IPS-11a (cell line): ENCODE results near the gene RAG2.

Experiments used
- H3K4me3 ChIP-seq: one replicate; pipeline ENCODE4 v1.5.1; 2013; ENCODE audit warnings: low read depth, low read length, control low read depth

RAG2 gene

DNA sequence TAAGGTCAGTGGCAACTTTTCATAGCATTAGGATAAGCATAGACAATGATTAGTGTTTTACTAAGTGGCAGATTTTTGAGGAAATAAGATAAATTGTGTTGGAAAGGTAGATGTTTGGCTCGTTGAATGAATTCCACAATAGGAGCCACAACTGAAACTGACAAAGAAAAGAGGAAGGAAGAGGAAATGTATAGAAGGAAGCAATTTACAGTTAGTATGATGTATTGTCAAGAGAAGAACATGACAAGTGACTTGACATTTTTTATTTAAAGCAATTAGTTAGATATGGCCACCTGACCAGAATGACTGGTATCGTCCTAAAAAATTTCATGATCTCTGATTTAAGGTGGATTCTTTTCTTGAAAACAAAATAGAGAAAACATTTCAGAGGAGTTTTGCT is 3.1 kb upstream of the RAG2 start:
- H3K4me3 ChIP-seq = no peak overlapping the region

DNA sequence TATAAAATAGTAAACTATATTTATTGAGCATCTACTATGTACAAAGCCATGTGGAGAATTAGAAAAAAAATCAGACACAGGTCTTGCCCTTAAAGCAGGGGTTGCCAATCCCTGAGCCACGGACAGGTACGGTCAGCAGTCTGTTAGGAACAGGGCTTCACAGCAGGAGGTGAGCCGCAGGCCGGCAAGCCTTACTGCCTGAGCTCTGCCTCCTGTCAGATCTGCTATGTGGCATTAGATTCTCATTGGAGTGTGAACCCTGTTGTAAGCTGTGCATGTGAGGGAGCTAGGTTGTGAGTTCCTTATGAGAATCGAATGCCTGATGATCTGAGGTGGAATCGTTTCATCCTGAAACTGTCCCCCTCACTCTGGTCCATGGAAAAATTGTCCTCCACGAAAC is 2.1 kb upstream of the RAG2 start:
- no peak overlapping the region for H3K4me3 ChIP-seq

DNA sequence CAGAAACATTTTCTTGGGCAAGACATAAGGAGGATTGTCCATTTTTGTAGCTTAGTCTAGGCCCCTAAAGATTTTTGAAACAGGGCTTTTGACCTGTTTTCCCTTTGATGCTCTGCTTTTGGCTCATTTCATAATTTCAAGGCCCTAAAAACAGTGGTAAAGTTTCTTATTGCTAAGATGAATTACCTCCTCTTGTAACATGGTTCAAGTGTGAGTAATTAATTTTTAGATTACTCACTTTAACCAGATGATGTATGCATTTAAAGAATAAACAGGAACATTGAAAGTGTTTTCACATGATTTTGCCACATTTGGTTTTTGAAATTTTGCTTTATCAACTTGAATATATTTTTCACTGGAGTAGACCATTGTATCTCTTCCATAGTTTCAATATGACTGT is 1.2 kb downstream of the RAG2 start:
- H3K4me3 ChIP-seq = no peak overlapping the region

DNA sequence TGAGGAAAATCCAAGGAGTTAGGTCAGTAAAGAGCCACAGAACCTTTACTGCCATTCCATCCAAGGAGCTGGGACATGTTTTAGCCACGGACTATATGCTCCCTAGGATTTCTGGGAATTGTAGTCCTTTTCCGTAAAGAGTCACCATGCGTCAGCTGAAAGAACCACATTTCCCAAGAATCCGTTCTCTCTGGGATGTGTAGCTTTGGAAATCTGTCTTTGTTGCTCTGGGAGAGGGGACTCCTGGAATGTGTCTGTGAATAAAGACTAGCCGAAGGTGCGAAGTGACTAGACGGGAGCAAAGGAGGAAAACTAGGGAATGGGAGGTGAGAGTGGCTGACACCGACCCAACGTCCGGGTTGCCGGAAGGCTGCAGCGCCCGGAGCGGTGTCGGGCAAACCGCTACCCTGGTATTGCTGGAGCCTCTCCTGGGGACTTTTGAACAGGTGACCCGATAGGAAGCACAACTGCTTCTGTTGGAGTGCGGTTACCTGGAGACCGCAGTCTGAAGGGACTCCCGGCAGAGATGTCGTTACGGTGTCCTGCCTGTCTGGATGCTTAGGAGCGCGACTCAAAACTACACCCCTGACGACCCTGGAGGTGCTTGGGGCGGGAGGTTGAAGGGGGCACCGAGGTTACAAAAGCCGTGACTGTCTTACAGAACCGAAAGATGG is 3.6 kb downstream of the RAG2 start, which contains the start of gene IFTAP:
IFTAP (plus strand) TSS at position 187 of the 674 bp plus-strand sequence. CDS start 15,602 bp downstream, outside the sequence.
- H3K4me3 ChIP-seq = peak within 1 kb of the TSS; percentile 86

DNA sequence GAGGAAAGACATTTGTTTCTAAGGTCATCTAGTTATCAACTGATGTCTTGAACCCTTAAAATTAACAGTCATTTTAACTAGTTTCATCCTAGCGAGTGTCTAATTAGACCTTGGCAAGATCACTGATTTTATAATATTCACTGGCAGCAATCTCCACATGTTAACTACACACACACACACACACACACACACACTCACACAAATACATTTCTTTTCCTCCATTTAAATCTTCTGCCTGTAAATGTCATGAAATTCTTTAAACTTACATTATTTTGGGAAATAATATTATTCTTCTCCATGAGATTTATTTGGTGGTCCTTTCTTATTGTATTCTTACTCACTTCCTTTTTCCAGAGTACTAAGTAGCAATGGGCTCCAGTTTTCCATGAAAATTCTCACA is 6.6 kb downstream of the RAG2 start:
- no peak overlapping the region for H3K4me3 ChIP-seq

DNA sequence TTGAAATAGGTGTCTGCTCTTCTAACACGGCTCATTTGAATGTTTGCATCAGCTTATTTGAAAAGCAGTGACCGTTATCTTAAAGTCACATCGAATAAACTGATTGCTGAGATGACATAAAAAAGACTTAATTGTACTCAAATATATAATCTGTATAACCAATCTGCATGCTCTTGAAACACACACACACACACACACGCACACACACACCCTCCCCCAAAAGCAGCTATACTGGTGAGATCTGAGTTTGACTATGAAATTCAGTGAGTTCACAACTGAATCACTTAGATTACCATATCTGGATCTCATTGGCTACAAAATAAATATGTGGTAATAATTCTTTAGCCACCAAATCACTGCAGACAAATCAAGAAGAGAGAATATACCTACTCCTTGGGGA is 7.5 kb downstream of the RAG2 start:
- no peak overlapping the region for H3K4me3 ChIP-seq

DNA sequence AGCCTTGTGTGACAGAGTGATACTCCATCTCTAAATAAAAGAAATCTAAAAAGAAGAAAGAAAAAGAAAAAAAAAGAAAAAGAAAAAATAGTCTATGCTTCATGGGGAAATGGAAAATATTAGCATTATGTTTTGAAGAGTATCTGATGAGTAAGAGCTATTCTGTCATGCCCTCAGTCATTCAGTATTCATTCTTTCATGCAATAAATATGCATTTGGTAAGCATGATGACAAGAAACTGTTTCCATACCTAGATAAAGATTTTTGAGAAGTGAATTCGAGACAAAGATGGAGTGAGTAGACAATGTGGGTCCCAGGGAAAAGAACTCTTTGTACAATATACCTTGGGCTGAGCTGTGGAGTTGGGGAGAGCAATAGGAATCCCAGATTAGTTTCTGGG is 9.9 kb downstream of the RAG2 start:
- H3K4me3 ChIP-seq = no peak overlapping the region

DNA sequence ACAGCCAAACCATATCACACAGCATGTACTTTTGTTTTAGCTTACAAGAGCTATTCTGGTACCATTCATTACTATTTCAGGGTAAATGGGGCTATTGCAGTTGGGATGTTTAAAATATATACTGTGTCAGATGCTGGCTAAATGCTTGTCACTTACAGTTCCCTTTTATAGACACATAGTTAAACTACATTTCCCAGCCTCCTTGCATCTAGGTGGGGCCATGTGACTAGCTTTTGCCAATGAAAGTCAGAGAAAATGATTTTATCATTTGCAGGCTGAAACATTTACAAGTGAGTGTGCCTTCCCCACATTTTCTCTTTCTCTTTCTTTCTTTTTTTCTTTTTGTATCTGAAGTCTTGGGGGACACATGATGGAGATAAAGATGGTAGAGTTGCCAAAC is 11.5 kb downstream of the RAG2 start:
- H3K4me3 ChIP-seq = no peak overlapping the region

DNA sequence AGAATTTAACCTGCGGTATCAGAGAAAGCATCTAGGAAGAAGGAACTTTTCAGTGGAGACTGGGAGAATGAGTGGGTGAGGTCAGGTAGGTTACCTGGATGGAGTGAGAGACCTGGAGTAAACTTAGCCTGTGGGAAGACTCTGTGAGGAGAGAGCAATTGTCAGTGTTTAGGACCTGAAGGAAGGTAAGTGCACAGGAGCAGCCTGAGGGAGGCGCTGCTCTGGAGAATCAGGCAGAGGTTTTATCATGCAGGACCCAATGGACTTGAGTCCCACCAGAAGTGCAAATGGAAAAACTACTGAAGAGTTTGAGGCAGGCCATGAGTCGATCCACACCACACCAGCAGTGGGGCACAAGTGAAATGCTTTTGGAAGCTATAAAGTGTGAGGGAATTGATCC is 14.4 kb downstream of the RAG2 start:
- no peak overlapping the region for H3K4me3 ChIP-seq

DNA sequence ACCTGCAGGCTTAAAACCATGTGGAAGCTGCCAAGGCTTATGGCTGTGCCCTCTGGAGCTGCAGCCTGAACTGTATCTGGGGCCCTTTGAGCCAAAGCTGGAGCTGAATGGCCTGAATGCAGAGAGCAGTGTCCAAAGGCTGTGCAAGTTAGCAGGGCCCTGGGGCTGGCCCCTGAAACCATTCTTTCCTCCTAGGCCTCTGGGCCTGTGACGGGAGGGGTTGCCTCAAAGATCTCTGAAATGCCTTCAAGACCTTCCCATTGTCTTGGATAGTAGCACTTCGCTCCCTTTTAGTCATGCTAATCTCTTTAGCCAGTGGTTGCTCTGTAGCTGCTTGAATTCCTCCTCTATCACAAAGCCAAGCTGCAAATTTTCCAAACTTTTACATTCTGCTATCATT is 16.5 kb downstream of the RAG2 start:
- no peak overlapping the region for H3K4me3 ChIP-seq

DNA sequence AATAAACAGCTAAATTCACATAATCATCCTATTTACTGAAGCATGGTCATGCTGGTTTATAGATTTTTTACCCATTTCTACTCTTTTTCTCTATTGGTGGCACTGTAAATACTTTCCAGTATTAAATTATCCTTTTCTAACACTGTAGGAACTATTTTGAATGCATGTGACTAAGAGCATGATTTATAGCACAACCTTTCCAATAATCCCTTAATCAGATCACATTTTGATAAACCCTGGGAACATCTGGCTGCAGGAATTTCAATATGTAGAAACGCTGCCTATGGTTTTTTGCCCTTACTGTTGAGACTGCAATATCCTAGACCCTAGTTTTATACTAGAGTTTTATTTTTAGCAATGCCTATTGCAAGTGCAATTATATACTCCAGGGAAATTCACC is 19.6 kb downstream of the RAG2 start:
- no peak overlapping the region for H3K4me3 ChIP-seq

DNA sequence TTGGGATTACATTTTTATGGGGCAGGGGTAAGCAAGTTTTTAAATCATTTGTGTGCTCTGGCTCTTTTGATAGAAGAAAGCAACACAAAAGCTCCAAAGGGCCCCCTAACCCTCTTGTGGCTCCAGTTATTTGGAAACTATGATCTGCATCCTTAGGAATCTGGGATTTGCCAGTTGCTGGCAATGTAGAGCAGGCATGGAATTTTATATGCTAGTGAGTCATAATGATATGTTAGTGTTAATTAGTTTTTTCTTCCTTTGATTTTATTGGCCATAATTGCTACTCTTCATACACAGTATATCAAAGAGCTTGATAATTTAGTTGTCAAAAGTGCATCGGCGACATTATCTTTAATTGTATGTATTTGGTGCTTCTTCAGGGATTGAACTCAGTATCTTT is 20.2 kb downstream of the RAG2 start:
- no peak overlapping the region for H3K4me3 ChIP-seq

DNA sequence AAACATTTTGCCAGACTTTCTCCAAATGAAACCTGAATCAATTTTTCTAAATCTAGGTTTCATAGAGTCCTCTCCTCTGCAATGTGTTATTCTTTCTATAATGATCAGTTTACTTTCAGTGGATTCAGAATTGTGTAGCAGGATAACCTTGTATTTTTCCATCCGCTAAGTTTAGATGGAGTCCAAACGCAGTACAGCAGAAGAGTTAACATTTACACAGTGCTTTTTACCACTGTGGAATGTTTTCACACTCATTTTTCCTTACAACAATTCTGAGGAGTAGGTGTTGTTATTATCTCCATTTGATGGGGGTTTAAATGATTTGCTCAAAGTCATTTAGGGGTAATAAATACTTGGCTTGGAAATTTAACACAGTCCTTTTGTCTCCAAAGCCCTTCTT is 20.7 kb downstream of the RAG2 start:
- H3K4me3 ChIP-seq = no peak overlapping the region

DNA sequence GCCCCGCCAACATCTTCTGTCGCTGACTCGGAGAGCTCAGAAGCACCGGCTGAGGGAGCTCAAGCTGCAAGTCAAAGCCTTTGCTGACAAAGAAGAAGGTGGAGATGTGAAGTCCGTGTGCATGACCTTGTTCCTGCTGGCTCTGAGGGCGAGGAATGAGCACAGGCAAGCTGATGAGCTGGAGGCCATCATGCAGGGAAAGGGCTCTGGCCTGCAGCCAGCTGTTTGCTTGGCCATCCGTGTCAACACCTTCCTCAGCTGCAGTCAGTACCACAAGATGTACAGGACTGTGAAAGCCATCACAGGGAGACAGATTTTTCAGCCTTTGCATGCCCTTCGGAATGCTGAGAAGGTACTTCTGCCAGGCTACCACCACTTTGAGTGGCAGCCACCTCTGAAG is 23.6 kb downstream of the RAG2 start:
- no peak overlapping the region for H3K4me3 ChIP-seq

DNA sequence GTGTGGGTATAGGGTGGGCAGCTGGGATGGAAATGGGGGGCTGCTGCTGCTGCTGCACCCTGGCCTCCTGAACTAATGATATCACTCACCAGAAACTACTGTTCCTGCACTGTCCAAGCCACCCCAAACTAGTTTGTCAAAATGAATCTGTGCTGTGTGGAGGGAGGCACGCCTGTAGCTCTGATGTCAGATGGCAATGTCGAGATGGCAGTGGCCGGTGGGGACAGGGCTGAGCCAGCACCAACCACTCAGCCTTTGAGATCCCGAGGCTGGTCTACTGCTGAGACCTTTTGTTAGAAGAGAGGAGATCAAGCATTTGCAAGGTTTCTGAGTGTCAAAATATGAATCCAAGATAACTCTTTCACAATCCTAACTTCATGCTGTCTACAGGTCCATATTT is 28.9 kb downstream of the RAG2 start:
- no peak overlapping the region for H3K4me3 ChIP-seq

DNA sequence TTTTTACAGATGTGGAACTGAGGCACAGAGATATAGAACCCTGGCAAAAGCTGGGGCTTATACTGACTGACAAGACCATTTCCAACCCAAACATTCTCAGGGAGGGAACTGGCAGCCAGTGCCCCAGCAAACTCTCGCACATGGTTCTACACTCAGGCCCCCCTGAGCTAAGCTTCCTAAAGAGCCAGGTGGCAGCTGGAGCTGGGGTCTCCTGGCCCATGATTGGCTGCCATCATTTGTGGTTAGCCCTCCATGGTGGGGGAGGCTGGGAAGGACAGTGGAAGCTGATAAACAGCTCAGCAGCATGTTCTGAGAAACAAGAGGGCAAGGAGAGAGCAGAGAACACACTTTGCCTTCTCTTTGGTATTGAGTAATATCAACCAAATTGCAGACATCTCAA is 30.3 kb downstream of the RAG2 start, which contains the start of gene RAG1:
RAG1 (plus strand) TSS at position 314 of the 400 bp plus-strand sequence. CDS start 5,298 bp downstream, outside the sequence.
- H3K4me3 ChIP-seq = no peak within 1 kb of the TSS

DNA sequence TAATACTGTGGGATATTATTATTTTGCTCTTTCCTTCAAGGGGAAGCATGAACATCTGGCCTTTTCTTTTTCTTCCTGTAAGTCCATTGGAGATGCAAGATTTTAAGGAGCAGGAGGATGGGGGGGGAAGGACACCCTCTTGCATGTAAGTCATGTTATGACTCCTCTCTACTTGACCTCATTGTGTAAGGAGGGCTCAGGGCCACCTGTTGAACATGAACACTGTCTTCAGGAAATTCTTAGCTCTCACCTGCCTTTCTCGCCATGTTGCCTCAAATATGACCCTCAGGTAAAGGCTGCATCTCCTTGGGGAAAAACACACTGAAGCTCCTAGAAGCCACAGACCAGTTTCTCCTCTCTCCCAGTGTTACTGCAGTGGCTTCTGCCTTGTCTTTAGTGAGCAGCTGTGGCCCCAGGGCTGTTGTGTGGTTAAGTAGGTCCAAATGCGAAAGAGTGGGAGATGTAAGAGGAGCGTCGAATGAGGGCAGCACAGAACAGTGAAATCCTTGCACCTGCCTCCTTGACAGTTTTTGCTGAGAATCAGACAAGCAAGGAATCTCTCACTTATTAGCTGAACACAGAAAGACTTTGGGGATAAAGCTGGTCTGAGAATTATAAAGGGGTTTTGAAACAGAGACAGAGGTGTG is 31.5 kb downstream of the RAG2 start:
- no peak overlapping the region for H3K4me3 ChIP-seq

DNA sequence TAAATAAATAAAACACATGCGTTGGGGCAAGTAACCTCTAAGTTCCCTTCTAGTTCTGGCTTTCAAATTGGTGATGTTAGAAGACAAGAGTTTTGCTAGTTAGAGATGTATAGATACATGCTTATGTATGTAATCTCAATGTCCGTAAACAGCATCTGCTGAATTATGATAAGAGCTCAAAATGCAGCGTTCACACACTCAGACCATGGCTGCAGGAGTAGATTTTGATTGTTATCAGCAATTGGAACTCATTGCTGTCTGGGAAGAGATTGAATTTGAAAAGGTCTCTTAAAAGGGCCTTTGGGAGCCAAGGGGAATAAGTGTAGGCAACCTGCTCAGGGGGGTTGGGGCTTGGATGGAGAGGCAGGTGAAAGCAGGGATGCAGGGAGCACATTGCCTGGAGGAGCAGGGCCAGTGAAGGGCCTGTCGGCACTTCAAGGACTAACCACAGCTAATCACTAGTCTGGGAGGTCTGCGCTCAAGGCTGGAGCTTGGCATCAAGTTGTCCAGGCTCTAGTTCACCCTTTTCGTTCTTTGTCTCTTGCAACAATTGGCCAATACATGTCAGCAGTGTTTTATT is 32.9 kb downstream of the RAG2 start:
- no peak overlapping the region for H3K4me3 ChIP-seq

DNA sequence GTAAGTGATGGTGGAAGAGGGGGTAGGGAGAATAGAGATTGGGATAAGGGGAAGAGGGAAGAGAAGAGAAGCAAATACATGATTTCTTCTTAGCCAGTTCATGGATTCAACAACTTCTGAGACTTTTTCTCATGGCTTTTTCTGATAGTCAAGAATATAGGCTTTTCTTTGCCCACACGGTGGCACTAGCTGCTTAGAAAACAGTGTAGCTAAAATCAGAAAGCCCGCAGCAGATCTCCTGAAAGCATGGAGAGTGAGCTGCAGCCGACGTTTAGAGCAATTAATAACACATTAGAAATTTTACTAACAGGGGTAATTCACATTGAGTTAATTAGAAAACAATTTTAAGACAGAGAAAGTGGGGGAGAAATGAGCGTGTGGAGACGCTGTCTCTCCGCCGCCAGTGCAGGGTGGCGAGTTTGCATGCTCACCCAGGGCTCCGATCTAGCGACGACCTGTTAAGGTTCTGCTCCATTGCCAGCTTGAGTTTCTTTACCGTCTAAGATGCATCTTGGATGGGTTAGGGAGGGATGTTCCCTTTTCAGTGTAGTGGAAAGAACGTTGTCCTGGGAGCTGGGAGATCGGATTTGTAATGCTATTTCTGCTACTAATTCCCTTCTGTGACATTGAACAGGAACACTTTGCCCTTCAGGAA is 33.5 kb downstream of the RAG2 start:
- H3K4me3 ChIP-seq = no peak overlapping the region

DNA sequence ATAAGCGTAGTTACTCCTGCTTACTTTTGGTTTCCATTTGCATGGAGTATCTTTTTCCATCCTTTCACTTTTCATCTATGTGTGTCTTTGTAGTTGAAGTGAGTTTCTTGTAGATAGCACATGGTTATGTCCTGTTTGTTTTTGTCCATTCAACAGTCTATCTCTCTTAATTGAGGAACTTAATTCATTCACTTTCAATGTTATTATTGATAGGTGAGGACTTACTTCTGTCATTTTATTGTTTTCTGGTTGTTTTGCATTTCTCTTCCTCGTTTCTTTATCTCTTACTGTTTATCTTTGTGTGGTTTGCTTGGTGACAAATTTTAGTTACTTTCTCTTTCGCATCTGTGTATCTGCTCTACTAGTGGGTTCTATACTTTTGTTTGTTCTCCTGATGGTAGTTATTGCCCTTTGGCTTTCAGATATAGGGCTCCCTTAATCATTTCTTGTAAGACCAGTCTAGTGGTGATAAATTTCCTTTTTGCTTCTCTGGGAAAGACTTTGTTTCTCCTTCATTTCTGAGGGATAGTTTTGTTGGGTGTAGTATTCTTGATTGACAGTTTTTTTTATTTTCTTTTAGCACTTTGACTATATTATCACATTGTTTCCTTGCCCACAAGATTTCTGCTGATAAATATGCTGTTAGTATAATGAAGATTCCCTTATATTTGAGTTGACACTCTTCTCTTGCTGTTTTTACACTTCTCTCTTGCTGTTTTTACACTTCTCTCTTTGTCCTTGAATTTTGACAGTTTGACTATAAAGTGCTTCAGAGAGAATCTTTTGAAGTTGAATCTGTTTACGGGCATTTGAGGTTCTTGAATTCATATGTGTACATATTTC is 39.2 kb downstream of the RAG2 start:
- H3K4me3 ChIP-seq = no peak overlapping the region

DNA sequence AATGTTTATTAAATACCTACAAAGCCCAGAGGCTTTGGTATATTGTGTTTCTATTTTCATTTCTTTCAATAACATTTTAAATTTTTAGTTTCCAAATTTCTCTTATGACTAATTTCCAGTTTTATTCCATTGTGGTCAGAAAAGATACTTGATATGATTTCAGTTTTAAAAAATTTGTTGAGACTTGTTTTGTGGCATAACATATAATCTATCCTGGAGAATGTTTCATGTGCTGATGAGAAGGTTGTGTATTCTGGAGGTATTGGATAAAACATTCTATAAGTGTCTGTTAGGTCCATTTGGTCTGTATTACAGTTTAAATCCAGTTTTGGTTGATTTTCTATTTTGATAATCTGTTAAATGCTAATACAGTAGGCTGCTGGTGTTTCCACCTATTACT is 40.0 kb downstream of the RAG2 start:
- H3K4me3 ChIP-seq = no peak overlapping the region
